ENCODE data around the gene SLC8A2.
"Not testable (repeated sequence)": the region's sequence is repeated elsewhere in the genome, so short reads cannot be mapped to it uniquely, and the experiment has no call there.

The SLC8A2 gene

GRCh38 chr19:47383890-47384289, 87.8 kb downstream of the SLC8A2 start:
- not testable (repeated sequence) for H3K4me1 ChIP-seq (ENCODE audit: insufficient read depth, low read length, severe bottlenecking); H3K9ac ChIP-seq (ENCODE audit: low read length); H3K9me3 ChIP-seq (ENCODE audit: low read length); H3K4me2 ChIP-seq (ENCODE audit: low read length); H4K20me1 ChIP-seq (ENCODE audit: insufficient read depth, low read length); H3K9me2 ChIP-seq (ENCODE audit: low read depth, low read length); H3K79me2 ChIP-seq (ENCODE audit: insufficient read depth, low read length); H3K27ac ChIP-seq (ENCODE audit: low read depth, low read length, poor library complexity, severe bottlenecking); H2AFZ ChIP-seq (ENCODE audit: low read length); H3K4me3 ChIP-seq (ENCODE audit: low read depth, low read length, poor library complexity, severe bottlenecking); H3K27me3 ChIP-seq (ENCODE audit: insufficient read depth, low read length); H3F3A ChIP-seq (ENCODE audit: insufficient read depth, low read length)
- H3K36me3 ChIP-seq (ENCODE audit: insufficient read depth, low read length) = peaks cover 33% of the 10 kb centered on the region

GRCh38 chr19:47381653-47382279, 89.9 kb downstream of the SLC8A2 start:
- no peaks in the 10 kb centered on the region for H3K79me2 ChIP-seq (ENCODE audit: insufficient read depth, low read length)
- TF ChIP-seq CTCF (IDR thresholded peaks at IDR 0.05; ENCODE audit: low read length) = no peak
- no peak for TF ChIP-seq EZH2 (IDR thresholded peaks at IDR 0.05; ENCODE audit: borderline replicate concordance, low read length)
- H2AFZ ChIP-seq (ENCODE audit: low read length) = no peak overlapping the region
- no peaks in the 10 kb centered on the region for H4K20me1 ChIP-seq (ENCODE audit: insufficient read depth, low read length)
- H3K4me2 ChIP-seq (ENCODE audit: low read length) = no peak overlapping the region
- peaks cover 42% of the 10 kb centered on the region for H3K36me3 ChIP-seq (ENCODE audit: insufficient read depth, low read length)
- H3K9me3 ChIP-seq (ENCODE audit: low read length) = no peaks in the 10 kb centered on the region
- no peaks in the 10 kb centered on the region for H3F3A ChIP-seq (ENCODE audit: insufficient read depth, low read length)
- H3K9ac ChIP-seq (ENCODE audit: low read length) = no peak overlapping the region
- H3K27ac ChIP-seq (ENCODE audit: low read depth, low read length, poor library complexity, severe bottlenecking) = no peak overlapping the region
- H3K27me3 ChIP-seq (ENCODE audit: insufficient read depth, low read length) = no peaks in the 10 kb centered on the region
- no peak overlapping the region for H3K4me3 ChIP-seq (ENCODE audit: low read depth, low read length, poor library complexity, severe bottlenecking)
- H3K9me2 ChIP-seq (ENCODE audit: low read depth, low read length) = no peaks in the 10 kb centered on the region
- H3K4me1 ChIP-seq (ENCODE audit: insufficient read depth, low read length, severe bottlenecking) = no peaks in the 10 kb centered on the region

GRCh38 chr19:47381121-47381520, 90.6 kb downstream of the SLC8A2 start:
- H3K36me3 ChIP-seq (ENCODE audit: insufficient read depth, low read length) = peaks cover 48% of the 10 kb centered on the region

More at GRCh38 chr19:47381121-47381520, 90.6 kb downstream of the SLC8A2 start:
- no peaks in the 10 kb centered on the region for H3K4me1 ChIP-seq (ENCODE audit: insufficient read depth, low read length, severe bottlenecking)
- H2AFZ ChIP-seq (ENCODE audit: low read length) = no peak overlapping the region
- no peaks in the 10 kb centered on the region for H3K9me2 ChIP-seq (ENCODE audit: low read depth, low read length)
- H3K27ac ChIP-seq (ENCODE audit: low read depth, low read length, poor library complexity, severe bottlenecking) = no peak overlapping the region
- H3F3A ChIP-seq (ENCODE audit: insufficient read depth, low read length) = no peaks in the 10 kb centered on the region
- H3K4me2 ChIP-seq (ENCODE audit: low read length) = no peak overlapping the region
- H4K20me1 ChIP-seq (ENCODE audit: insufficient read depth, low read length) = no peaks in the 10 kb centered on the region
- no peaks in the 10 kb centered on the region for H3K79me2 ChIP-seq (ENCODE audit: insufficient read depth, low read length)
- no peak overlapping the region for H3K4me3 ChIP-seq (ENCODE audit: low read depth, low read length, poor library complexity, severe bottlenecking)
- TF ChIP-seq EZH2 (IDR thresholded peaks at IDR 0.05; ENCODE audit: borderline replicate concordance, low read length) (no peak), CTCF (IDR thresholded peaks at IDR 0.05; ENCODE audit: low read length) (no peak)
- no peaks in the 10 kb centered on the region for H3K9me3 ChIP-seq (ENCODE audit: low read length)
- H3K9ac ChIP-seq (ENCODE audit: low read length) = no peak overlapping the region
- H3K27me3 ChIP-seq (ENCODE audit: insufficient read depth, low read length) = no peaks in the 10 kb centered on the region
